CD4-positive, alpha-beta T cell treated with Interleukin-6 at 100 ng/mL for 8 hours (primary cell): Measurements from ENCODE around the gene MYL12A.

Source experiments
- DNase-seq: peaks from one replicate; pipeline ENCODE4 v3.0.0-alpha.2; 2020; ENCODE audit warnings: mixed read lengths, low spot score

MYL12A gene

GRCh38 chr18:3283253-3283863, 35.8 kb downstream of the MYL12A start:
- DNase-seq: no peak

GRCh38 chr18:3283908-3284307, 36.3 kb downstream of the MYL12A start:
- no peak for DNase-seq

GRCh38 chr18:3284501-3284900, 36.9 kb downstream of the MYL12A start:
- no peak for DNase-seq

- no peak for DNase-seq
These were observed 38.6 kb downstream of the MYL12A start for GRCh38 chr18:3286159-3286558.

GRCh38 chr18:3293196-3293951, 45.8 kb downstream of the MYL12A start:
- no peak for DNase-seq

- DNase-seq: no peak
These were observed 47.0 kb downstream of the MYL12A start for GRCh38 chr18:3294435-3295080.

- DNase-seq: peak; percentile 93
These were observed 49.7 kb downstream of the MYL12A start for GRCh38 chr18:3297025-3297984.

GRCh38 chr18:3304832-3305231, 57.2 kb downstream of the MYL12A start:
- no peak for DNase-seq

GRCh38 chr18:3305354-3305762, 57.8 kb downstream of the MYL12A start:
- peak; percentile 55 for DNase-seq
